ENCODE results near the gene FOXRED1.
"Not testable (repeated sequence)": the region's sequence is repeated elsewhere in the genome, so short reads cannot be mapped to it uniquely, and the experiment has no call there.

The FOXRED1 gene

DNA sequence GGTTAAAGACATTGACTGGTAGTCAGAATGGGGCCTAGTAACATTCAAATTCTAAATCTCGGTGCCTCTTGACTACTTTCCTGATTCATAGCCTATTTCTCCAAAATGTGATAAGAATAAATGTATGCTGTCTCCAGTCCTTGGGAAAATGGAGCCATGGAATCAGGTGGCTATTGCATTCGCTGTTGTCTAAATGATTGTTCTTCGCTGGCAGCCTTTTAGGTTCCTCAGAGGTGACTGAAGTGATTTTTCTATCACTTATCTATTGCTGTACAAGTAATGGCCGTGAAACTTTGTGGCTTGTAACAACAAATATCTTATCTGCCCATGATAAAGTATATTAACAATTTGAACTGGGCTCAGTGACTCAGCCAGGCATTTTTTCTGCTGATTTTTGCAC is 15.7 kb upstream of the FOXRED1 start:
- peaks cover 54% of the 10 kb centered on the region for H3K36me3 ChIP-seq
- H3K9me3 ChIP-seq = no peaks in the 10 kb centered on the region
- no peaks in the 10 kb centered on the region for H3K27me3 ChIP-seq
- H3K27ac ChIP-seq = no peak overlapping the region
- no peak overlapping the region for H3K4me3 ChIP-seq (ENCODE audit: low read depth in 1 of 2, low read length in 1 of 2)
- no peaks in the 10 kb centered on the region for H3K4me1 ChIP-seq (ENCODE audit: control insufficient read depth in 1 of 2, insufficient read depth in 1 of 2, low read depth in 1 of 2, low read length in 1 of 2)
- TF ChIP-seq, protein P1, sequence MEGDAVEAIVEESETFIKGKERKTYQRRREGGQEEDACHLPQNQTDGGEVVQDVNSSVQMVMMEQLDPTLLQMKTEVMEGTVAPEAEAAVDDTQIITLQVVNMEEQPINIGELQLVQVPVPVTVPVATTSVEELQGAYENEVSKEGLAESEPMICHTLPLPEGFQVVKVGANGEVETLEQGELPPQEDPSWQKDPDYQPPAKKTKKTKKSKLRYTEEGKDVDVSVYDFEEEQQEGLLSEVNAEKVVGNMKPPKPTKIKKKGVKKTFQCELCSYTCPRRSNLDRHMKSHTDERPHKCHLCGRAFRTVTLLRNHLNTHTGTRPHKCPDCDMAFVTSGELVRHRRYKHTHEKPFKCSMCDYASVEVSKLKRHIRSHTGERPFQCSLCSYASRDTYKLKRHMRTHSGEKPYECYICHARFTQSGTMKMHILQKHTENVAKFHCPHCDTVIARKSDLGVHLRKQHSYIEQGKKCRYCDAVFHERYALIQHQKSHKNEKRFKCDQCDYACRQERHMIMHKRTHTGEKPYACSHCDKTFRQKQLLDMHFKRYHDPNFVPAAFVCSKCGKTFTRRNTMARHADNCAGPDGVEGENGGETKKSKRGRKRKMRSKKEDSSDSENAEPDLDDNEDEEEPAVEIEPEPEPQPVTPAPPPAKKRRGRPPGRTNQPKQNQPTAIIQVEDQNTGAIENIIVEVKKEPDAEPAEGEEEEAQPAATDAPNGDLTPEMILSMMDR (IDR thresholded peaks at IDR 0.05) = no peak

DNA sequence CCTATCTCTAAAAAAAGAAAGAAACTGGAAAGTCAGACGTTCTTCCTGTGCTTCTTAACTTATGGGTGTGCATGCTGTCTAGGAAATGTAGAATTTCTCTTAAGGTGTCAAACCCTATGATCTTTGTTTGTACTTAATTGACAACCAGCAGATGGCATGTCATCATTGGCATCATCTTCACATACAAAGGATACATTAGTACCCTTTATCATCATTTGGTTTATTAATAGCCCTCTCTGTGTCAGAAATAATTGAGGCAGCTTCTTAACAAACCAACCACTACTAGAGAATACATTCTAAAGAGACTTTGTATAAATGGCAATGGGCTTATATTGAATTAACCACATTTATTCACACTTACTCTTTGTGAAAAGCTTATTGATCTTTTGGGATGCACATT is 14.1 kb upstream of the FOXRED1 start:
- H3K4me3 ChIP-seq (ENCODE audit: low read depth in 1 of 2, low read length in 1 of 2) = no peak overlapping the region
- H3K36me3 ChIP-seq = peaks cover 48% of the 10 kb centered on the region

DNA sequence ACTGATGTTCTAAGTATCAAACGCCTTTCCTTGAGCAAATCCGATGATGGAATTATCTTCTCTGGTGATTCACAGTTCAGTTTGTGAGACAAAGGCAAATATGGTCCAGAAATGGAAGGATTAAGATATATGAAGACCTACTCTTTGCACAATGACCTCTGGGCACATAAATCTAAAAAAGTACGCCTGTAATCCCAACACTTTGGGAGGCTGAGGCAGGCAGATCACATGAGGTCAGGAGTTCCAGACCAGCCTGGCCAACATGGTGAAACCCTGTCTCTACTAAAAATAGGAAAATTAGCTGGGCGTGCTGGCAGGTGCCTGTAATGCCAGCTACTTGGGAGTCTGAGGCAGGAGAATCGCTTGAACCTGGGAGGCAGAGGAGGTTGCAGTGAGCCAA is 13.4 kb upstream of the FOXRED1 start:
- not testable (repeated sequence) for H3K9me3 ChIP-seq; H3K4me1 ChIP-seq (ENCODE audit: control insufficient read depth in 1 of 2, insufficient read depth in 1 of 2, low read depth in 1 of 2, low read length in 1 of 2); H3K27me3 ChIP-seq; H3K27ac ChIP-seq; H3K4me3 ChIP-seq (ENCODE audit: low read depth in 1 of 2, low read length in 1 of 2)
- peaks cover 51% of the 10 kb centered on the region for H3K36me3 ChIP-seq

More for the DNA sequence above, 14.1 kb upstream of the FOXRED1 start:
- Histone ChIP-seq H3K4me1 (ENCODE audit: control insufficient read depth in 1 of 2, insufficient read depth in 1 of 2, low read depth in 1 of 2, low read length in 1 of 2) (no peaks in the 10 kb centered on the region), H3K27ac (no peak overlapping the region), H3K9me3 (no peaks in the 10 kb centered on the region), H3K27me3 (no peaks in the 10 kb centered on the region)
- TF ChIP-seq, protein P1 (IDR thresholded peaks at IDR 0.05) = no peak

DNA sequence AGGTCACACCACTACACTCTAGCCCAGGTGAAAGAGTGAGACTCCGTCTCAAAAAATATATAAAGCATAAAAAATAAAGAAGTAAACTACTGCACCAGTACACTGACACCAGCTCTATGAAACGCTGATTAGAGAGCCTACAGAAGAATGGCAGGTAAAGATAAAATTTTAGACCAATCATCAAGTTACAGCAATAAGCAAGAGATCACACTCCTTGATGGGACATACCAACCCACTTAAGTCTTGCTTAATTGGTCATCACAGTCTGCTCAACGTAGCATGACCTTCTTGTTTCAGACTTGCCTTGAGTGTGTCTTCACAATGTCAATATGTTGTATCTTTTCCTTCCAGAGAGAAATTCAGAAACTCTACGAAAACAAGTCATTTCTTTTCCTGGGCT is 12.7 kb upstream of the FOXRED1 start:
- Histone ChIP-seq H3K9me3 (no peaks in the 10 kb centered on the region), H3K4me1 (ENCODE audit: control insufficient read depth in 1 of 2, insufficient read depth in 1 of 2, low read depth in 1 of 2, low read length in 1 of 2) (no peaks in the 10 kb centered on the region), H3K27ac (no peak overlapping the region), H3K4me3 (ENCODE audit: low read depth in 1 of 2, low read length in 1 of 2) (no peak overlapping the region), H3K36me3 (peaks cover 52% of the 10 kb centered on the region), H3K27me3 (no peaks in the 10 kb centered on the region)
- TF ChIP-seq, protein P1 (IDR thresholded peaks at IDR 0.05) = no peak

DNA sequence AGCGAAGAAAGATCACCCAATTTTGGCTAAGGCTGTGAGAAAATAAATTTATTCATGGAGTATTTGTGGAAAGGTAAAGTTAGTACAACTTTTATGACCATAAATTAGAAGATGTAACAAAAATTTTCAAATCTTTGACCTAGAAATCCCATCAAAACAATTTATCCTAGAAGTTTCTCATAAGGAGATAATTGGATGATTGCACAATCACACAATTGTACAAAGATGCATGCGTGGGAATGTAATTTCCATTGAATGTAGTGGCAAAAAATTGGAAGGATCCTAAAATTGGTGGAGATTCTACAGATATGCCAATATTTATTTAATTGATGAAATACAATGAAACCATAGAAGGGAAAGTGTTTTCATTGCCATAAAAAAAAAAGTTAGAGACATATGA is 11.8 kb upstream of the FOXRED1 start:
- TF ChIP-seq, protein P1 (IDR thresholded peaks at IDR 0.05) = no peak
- H3K9me3 ChIP-seq = no peaks in the 10 kb centered on the region
- H3K27me3 ChIP-seq = no peaks in the 10 kb centered on the region
- H3K4me3 ChIP-seq (ENCODE audit: low read depth in 1 of 2, low read length in 1 of 2) = no peak overlapping the region
- no peak overlapping the region for H3K27ac ChIP-seq
- H3K36me3 ChIP-seq = peaks cover 60% of the 10 kb centered on the region
- no peaks in the 10 kb centered on the region for H3K4me1 ChIP-seq (ENCODE audit: control insufficient read depth in 1 of 2, insufficient read depth in 1 of 2, low read depth in 1 of 2, low read length in 1 of 2)

DNA sequence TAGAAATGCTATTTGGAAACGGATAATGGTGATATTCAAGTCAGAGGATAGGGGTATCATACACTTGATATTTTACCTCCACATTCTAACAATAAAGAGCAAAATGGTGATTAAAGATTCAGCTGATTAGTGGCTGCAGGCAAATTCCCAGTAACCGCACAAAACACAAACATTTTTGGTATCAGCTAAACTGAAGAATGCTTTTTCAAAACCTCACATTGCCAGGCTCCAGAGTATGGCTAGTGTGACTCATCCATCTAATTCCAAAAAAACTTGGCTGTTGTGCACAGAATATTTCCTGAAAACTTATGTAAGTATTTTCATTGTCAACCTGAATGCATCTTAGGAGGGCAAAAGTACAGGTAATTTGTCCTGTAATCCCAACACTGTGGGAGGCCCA is 11.2 kb upstream of the FOXRED1 start:
- no peaks in the 10 kb centered on the region for H3K27me3 ChIP-seq
- no peak overlapping the region for H3K27ac ChIP-seq
- no peaks in the 10 kb centered on the region for H3K4me1 ChIP-seq (ENCODE audit: control insufficient read depth in 1 of 2, insufficient read depth in 1 of 2, low read depth in 1 of 2, low read length in 1 of 2)
- no peaks in the 10 kb centered on the region for H3K9me3 ChIP-seq
- TF ChIP-seq, protein P1 (IDR thresholded peaks at IDR 0.05) = no peak
- no peak overlapping the region for H3K4me3 ChIP-seq (ENCODE audit: low read depth in 1 of 2, low read length in 1 of 2)
- H3K36me3 ChIP-seq = peaks cover 60% of the 10 kb centered on the region

Measured in neutrophil (primary cell).